8988T (cell line): ENCODE results near the gene STX2.
"Not testable (repeated sequence)": the region's sequence is repeated elsewhere in the genome, so short reads cannot be mapped to it uniquely, and the experiment has no call there.

Experiments
- DNase-seq: peaks from one replicate; pipeline ENCODE4 v3.0.0; 2011

Gene STX2

GRCh38 chr12:130793554-130793849 lies 45.5 kb downstream of the STX2 start:
- DNase-seq, result no peak

- DNase-seq, result no peak
Measured at GRCh38 chr12:130792821-130793553, 46.1 kb downstream of the STX2 start.

DNA sequence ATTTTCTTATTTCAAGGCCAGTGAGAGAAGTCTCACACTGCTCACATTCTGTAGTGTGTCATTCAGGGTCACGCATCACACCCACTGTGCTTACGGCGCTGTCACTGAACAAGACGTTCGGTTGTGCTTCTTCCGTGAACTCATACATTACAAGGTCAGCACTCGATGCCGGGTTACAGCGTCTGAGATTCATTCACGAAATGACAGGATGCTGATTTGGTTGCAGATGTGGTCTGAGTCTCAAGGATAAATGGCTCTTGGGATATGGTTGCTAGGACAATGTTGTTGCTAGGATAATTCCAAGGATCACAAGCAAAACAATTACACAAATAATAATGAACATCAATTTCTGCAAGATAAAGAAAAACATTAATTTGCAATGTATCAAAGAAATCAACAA lies 47.4 kb downstream of the STX2 start:
- DNase-seq, result no peak

DNA sequence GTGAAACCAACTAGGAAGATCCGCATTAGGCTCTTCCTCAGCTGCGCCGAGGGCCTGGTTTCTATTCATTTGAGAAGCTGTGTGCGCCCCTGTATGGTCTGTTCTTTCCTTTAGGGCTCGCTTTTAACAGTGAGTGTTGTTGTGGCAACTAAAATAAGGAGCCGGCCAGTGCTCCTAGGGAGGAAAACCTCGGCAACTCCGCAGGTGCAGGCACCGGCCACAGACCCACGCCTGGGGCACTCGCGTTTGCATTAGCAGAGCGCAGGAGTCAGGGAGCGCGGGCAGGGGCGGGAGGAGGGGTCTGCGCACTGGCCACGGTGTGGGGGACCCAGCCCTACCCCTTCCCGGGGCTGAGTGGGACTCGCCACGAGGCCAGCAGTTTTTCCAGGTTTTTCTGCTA lies 50.5 kb downstream of the STX2 start:
- no peak for DNase-seq

DNA sequence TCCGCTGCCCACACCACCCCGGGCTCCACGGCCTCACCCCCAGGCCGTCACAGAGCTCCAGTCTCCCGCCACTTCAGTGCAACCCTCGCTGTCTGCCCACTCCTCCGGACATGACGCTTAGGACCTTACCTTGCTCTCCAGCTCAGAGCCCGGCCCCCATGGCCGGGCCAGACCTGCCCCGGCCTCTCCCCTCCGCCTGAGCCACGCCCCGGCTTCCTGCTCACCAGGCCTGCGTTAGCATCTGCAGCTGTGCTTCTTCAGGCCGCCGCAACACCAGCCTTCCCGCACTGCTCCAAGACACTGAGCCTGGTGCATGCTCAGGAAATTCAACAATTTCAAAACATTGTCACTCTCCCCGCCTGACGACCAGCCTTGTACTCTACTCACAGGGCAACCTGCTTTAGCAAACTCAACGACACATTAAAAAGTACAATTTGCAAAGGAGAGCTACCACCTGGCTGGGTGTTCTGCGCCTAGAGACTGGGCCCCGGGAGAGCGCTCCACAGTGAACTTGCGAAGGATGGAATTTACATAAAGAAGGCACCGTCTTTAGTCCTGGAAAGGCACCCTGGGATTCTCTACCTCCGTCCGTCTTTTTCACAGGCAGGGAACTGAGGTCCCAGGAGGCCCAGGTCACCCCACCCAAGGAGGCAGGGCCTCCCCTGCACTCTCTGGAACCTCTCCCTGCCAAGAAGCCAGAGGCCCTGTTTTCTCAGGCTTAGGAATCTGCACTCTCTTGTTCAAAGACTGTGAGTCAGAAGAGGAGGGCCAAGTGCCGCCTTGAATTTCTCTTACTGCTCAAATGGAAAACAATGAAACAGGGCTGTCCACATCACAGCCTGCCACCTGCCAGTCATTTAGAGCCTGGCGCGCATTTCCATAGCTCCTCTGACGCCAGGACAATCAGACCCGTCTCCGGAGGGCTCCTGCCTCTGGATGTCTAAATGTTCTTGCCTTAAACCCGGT lies 51.3 kb downstream of the STX2 start:
- no peak for DNase-seq

DNA sequence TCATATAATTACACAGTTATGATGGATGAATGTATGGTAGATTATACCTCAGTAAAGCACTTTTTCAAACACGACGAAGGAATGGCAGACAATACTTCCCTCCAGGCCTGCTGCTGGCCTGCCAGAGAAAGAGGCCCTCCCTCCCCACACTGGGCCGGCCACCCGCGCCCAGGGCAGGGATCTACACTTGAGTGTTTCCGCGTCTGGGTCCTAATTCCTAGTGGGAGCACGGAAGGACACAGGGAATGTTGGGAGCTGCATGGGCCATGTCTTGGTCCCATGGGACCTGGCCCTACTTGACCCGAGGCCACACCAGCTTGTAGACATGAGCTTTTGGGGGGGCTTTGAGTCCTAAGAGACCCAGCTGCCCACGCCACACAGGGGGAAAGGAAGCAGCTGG lies 52.0 kb downstream of the STX2 start:
- DNase-seq, result no peak

GRCh38 chr12:130783110-130783715 lies 55.8 kb downstream of the STX2 start:
- DNase-seq, result no peak

DNA sequence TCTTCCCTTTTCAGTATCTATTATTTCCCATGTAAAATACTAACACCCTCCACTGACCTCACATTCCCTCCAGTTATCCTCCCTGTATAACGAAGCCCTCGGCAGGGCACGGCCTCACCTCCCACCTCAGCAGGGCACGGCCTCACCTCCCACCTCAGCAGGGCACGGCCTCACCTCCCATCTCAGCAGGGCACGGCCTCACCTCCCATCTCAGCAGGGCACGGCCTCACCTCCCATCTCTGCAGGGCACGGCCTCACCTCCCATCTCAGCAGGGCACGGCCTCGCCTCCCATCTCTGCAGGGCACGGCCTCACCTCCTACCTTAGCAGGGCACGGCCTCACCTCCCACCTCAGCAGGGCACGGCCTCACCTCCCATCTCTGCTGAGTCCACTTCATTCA lies 56.8 kb downstream of the STX2 start:
- DNase-seq, result not testable (repeated sequence)

- no peak for DNase-seq
Measured at GRCh38 chr12:130780880-130781575, 58.0 kb downstream of the STX2 start.

DNA sequence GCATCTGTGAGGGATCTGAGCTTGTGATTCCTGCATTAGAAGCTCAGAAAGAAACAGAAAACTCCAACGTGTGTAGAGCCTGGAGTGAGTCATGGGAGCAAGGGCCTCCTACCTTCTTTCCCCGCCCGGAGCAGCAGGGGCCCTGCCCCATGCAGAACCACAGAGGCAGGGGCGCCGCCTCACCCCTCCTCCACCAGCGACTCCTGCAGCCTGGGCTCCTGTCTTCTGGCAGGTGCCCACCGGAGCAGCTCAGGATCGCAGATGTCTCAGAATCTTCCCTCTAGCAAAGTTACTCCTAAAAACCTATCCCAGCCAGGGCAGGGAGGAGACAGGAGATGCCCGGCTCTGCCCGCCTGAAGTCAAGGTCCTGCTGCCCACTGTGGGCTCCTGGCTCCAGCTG lies 58.7 kb downstream of the STX2 start:
- no peak for DNase-seq

- DNase-seq, result no peak
Measured at GRCh38 chr12:130778776-130779175, 60.3 kb downstream of the STX2 start.

DNA sequence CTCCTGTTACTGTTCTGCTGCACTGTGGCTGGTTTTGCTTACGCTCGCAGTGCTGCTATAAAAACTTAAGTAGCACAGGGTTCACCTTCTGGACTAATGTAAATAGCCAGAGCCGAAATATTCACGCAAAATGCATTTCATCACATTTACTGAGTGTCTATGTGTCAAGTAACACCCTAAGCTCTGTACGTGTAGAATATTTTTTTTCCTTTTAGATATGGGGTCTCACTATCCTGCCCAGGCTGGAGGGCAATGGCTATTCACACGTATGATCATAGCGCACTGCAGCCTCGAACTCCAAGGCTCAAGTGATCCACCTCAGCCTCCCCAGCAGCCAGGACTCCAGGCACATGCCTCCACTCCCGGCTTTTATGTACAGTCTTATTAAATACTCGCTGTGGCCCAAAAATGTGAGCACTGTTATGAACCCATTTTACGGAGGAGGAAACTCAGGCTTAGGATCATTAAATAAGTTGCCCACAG lies 62.2 kb downstream of the STX2 start:
- no peak for DNase-seq

DNA sequence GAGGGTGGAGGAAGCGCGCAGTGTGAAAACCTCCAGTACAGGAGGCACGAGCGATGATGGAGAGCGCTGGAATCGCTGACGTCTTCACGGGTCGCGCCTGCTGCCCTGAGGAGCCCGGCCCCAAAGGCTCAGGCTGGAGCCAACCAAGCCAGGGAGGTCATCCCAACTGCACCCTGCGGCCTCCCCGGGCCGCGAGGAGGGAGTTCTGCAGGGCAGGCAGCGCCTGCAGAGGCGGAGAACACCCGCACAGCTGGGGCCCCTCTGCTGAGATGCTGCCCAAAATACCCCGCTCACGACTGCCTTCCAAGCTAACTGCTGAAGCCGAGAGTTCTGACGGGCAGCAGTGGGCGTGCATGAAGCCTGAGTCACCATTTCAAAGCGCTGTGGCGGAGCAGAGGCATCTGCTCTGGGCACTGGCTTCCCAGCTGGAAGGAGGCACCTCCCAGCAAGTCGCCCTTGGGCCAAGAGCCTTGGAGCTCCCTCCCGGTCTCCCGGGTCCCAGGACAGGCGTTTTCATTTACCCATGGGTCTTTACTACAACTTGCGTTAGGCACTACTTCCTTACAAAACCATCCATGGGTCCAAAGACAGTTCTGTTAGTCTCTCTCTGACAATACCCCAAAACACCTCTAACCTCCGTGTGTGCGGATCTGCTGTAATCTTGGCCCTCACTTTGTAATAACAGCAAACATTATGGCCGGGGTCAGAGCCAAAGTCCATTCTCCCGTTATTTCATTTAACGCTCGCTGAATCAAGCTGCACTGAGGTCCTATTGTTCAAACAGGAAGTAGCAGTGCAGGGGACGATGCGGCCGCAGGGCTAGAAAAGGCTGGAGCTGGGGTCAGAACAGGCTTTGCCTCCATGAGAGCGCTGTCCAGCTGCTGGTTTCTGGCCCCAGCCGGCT lies 62.8 kb downstream of the STX2 start:
- DNase-seq, result peak; percentile 79

DNA sequence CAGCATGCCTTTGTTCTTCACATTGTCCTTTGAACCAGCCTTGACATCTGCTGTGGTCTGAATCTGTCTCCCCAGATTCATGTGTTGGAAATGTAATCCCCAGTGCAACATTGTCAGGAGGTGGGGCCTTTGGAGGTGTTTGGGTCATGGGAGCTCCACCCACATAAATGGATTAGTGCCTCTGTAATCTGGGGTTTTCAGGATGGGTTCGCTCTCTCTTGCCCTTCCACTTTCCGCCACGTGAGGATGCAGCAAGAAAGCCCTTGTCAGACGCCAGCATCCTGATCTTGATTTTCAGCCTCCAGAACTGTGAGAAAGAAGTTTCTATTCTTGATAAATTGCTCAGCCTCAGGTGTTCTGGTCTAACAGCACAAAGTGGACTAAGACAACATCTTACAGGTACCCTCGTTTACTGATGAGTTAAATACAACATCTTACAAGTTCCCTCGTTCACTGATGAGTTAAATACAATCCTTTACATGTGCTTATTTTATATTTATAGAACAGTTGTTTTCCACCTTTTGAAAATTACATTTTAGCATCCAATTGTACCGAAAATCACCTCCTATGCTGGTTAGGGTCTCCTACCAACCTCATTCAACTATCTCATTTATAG lies 68.5 kb downstream of the STX2 start:
- DNase-seq, result no peak

- no peak for DNase-seq
Measured at GRCh38 chr12:130768120-130768519, 70.9 kb downstream of the STX2 start.

- no peak for DNase-seq
Measured at GRCh38 chr12:130766470-130766869, 72.6 kb downstream of the STX2 start.

- no peak for DNase-seq
Measured at GRCh38 chr12:130765186-130765659, 73.8 kb downstream of the STX2 start.

DNA sequence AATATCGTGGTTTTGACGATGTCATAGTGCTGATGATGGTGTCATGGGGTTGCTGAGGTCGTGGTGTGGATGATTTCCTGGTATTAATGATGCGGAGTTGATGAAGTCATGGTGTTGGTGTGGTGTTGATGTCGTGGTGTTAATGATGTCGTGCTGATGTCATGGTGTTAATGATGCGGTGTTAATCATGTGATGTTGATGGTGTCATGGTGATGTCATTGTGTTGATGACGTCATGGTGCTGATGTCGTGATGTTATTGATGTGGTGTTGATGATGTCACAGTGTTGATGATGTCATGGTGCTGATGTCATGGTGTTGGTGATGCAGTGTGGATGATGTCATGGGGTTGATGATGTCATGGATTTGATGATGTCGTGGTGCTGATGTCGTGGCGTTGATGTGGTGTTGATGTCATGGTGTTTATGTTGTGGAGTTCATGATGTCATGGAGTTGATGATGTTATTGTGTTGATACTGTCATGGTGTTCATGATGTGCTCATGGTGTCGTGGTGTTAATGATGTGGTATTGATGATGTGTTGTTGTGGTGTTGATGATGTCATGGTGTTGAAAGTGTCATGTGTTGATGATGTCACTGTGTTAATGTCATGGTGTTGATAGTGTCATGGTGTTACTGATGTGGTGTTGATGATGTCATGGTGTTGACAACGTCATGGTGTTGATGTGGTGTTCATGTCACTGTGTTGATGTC lies 74.4 kb downstream of the STX2 start:
- no peak for DNase-seq

- no peak for DNase-seq
Measured at GRCh38 chr12:130764073-130764472, 75.0 kb downstream of the STX2 start.

DNA sequence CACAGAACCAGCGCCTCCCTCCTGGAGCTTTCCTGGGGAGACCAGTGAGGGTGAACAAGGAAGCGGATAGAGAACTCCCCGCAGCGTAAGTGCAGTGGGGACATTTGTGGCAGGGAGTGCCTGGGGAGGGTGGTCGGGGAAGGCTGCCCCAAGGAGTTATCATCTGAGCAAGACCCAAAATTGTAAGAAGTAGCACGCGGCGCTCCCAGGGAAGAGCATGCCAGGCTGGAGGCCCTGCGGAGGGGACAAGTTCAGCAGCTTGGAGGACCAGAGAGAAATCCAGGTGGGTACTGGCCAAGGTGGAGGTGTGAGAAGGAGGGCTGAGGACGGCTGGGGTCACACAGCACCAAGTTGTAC lies 76.8 kb downstream of the STX2 start:
- no peak for DNase-seq
